Small intestine (tissue), 7 donors: ENCODE measurements around the gene ENPP7. TPM values are rescaled to one million over a fixed set of nuclear protein-coding genes. Genes with fewer than 3 reads are reported as not detected.
"Not testable (repeated sequence)": the region's sequence is repeated elsewhere in the genome, so short reads cannot be mapped to it uniquely, and the experiment has no call there.

Experiments used
- DNase-seq, 2 donors: peaks; one replicate each; pipeline versions ENCODE4 v3.0.0 to v3.0.0-alpha.2; 2013
- FAIRE-seq: peaks from 2 replicates; lab custom pipeline; 2012; peaks lifted over from hg19 to GRCh38; lab: Jason Lieb, UNC
- H3K27ac ChIP-seq, 3 donors: one replicate each; pipeline ENCODE4 v1.5.1; 2013; ENCODE audit warnings: low read length in 2 of 3, mild to moderate bottlenecking in 2 of 3, control low read depth in 1 of 3, inconsistent platforms in 1 of 3, low read depth in 1 of 3, moderate library complexity in 1 of 3
- H3K27me3 ChIP-seq, 3 donors: one replicate each; pipeline ENCODE4 v1.6.1; 2013; ENCODE audit warnings: low read length in 3 of 3, inconsistent platforms in 1 of 3; ENCODE audit not compliant: control insufficient read depth in 3 of 3, insufficient read depth in 3 of 3
- H3K36me3 ChIP-seq, 3 donors: one replicate each; pipeline ENCODE4 v1.6.1; 2013; ENCODE audit warnings: low read length in 3 of 3, inconsistent platforms in 1 of 3, low read depth in 1 of 3, mild to moderate bottlenecking in 1 of 3, moderate library complexity in 1 of 3; ENCODE audit not compliant: control insufficient read depth in 3 of 3, insufficient read depth in 2 of 3
- H3K4me1 ChIP-seq, 3 donors: one replicate each; pipeline ENCODE4 v1.6.1; 2013; ENCODE audit warnings: low read length in 2 of 3, inconsistent platforms in 1 of 3, low read depth in 1 of 3, mild to moderate bottlenecking in 1 of 3, moderate library complexity in 1 of 3; ENCODE audit not compliant: control insufficient read depth in 3 of 3, insufficient read depth in 2 of 3
- H3K4me3 ChIP-seq, 3 donors: one replicate each; pipeline ENCODE4 v1.5.1; 2013; ENCODE audit warnings: low read length in 3 of 3, control low read depth in 1 of 3, inconsistent platforms in 1 of 3, low read depth in 1 of 3, mild to moderate bottlenecking in 1 of 3, moderate library complexity in 1 of 3
- H3K9me3 ChIP-seq, 2 donors: one replicate each; pipeline ENCODE4 v1.6.1; 2013; ENCODE audit warnings: low read depth in 1 of 2, low read length in 1 of 2; ENCODE audit not compliant: control insufficient read depth in 2 of 2, insufficient read depth in 1 of 2
- WGBS, 3 donors: extraction: QIAGEN DNeasy Blood & Tissue Kit; methylation state at CpG; one replicate each; pipeline ENCODE4 v1.1.7; 2013; 5-methylcytosine and 5-hydroxymethylcytosine counted together
- polyA plus RNA-seq, 4 donors: library from polyadenylated mRNA; stranded (reverse) in 3 of 4; unstranded in 1 of 4; fragments of 200-250 nt in 3 of 4; fragments of 120-200 nt in 1 of 4; gene quantifications; one replicate each; pipeline versions ENCODE4 v1.2.1 to v1.2.3, GENCODE V29; 2013
- donor health status: healthy with polysubstance abuse.
- donor health status: control.
- donor health status: control.
- donor health status: Bipolar disorder and iron deficiency.
- donor health status: healthy.

ENPP7 gene
- polyA plus RNA-seq, 4 donors = 15.3 to 197 (median 116) TPM

- no peaks in the 10 kb centered on the region for H3K36me3 ChIP-seq
- DNase-seq (no peak), FAIRE-seq (no peak)
- H3K27ac ChIP-seq = no peak overlapping the region
- peaks cover 0 to 21% (median 0%) of the 10 kb centered on the region in 3 donors for H3K4me1 ChIP-seq
- 60 to 78% (median 65%) methylated on average over 13 of the region's 13 CpGs for WGBS, 3 donors
- peaks cover 0 to 42% (median 25%) of the 10 kb centered on the region in 3 donors for H3K27me3 ChIP-seq
- no peaks in the 10 kb centered on the region for H3K9me3 ChIP-seq
- no peak overlapping the region for H3K4me3 ChIP-seq
These were observed 20.2 kb downstream of the ENPP7 start for GRCh38 chr17:79750650-79751545.

DNA sequence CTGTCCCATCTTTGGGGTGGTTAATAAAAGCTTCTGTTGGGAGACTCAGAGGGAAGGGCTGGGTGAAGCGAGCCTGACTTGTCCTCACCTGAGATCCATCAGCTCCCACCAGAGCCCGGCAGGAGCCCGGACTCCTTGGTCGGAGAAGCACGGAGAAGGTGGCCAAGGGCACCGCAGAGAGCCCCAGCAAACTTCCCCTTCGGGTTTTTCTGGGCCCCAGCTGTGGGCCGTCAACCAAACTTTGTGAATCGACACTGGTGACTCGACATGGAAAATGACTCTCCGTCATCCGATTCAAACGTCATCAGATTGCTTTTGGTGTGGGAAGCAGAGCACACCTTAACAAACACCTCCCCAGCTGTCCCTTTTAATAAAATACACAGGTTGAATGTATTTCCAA is 21.4 kb downstream of the ENPP7 start:
- FAIRE-seq = no peak
- Histone ChIP-seq H3K27ac (no peak overlapping the region), H3K36me3 (no peaks in the 10 kb centered on the region)

GRCh38 chr17:79754370-79754769 is 23.6 kb downstream of the ENPP7 start:
- H3K9me3 ChIP-seq = no peaks in the 10 kb centered on the region
- H3K27me3 ChIP-seq = peaks cover 0 to 17% (median 8%) of the 10 kb centered on the region in 3 donors
- 56 to 72% (median 64%) methylated on average over 12 of the region's 12 CpGs for WGBS, 3 donors
- H3K4me1 ChIP-seq = no peaks in the 10 kb centered on the region
- FAIRE-seq (no peak), DNase-seq (no peak)
- H3K27ac ChIP-seq = no peak overlapping the region
- no peak overlapping the region for H3K4me3 ChIP-seq
- H3K36me3 ChIP-seq = no peaks in the 10 kb centered on the region

More for the DNA sequence above, 21.4 kb downstream of the ENPP7 start:
- DNase-seq = no peak
- Histone ChIP-seq H3K4me1 (peaks cover 0 to 10% (median 0%) of the 10 kb centered on the region in 3 donors), H3K9me3 (no peaks in the 10 kb centered on the region), H3K27me3 (peaks cover 0 to 32% (median 19%) of the 10 kb centered on the region in 3 donors), H3K4me3 (no peak overlapping the region)
- WGBS, 3 donors = 61 to 76% (median 61%) methylated on average over 13 of the region's 13 CpGs

GRCh38 chr17:79754903-79755302 is 24.2 kb downstream of the ENPP7 start:
- WGBS, 3 donors = 76 to 89% (median 89%) methylated on average over 9 of the region's 9 CpGs
- not testable (repeated sequence) for DNase-seq, FAIRE-seq

GRCh38 chr17:79755591-79755990 is 24.8 kb downstream of the ENPP7 start:
- WGBS, 3 donors = 32 to 84% (median 41%) methylated on average over 14 of the region's 14 CpGs
- peaks cover 3 to 9% (median 3%) of the 10 kb centered on the region in 3 donors for H3K27me3 ChIP-seq
- no peaks in the 10 kb centered on the region for H3K36me3 ChIP-seq
- FAIRE-seq (no peak), DNase-seq (no peak)
- H3K4me1 ChIP-seq = no peaks in the 10 kb centered on the region
- no peak overlapping the region for H3K27ac ChIP-seq
- no peaks in the 10 kb centered on the region for H3K9me3 ChIP-seq
- H3K4me3 ChIP-seq = no peak overlapping the region

More at GRCh38 chr17:79754903-79755302, 24.2 kb downstream of the ENPP7 start:
- not testable (repeated sequence) for H3K36me3 ChIP-seq, H3K4me3 ChIP-seq, H3K9me3 ChIP-seq, H3K4me1 ChIP-seq, H3K27ac ChIP-seq
- H3K27me3 ChIP-seq = peaks cover 0 to 12% (median 6%) of the 10 kb centered on the region in 3 donors

- WGBS, 3 donors = 89 to 94% (median 94%) methylated on average over 15 of the region's 15 CpGs
- DNase-seq (no peak), FAIRE-seq (no peak)
- Histone ChIP-seq H3K36me3 (no peaks in the 10 kb centered on the region), H3K27me3 (peaks cover 0 to 3% (median 0%) of the 10 kb centered on the region in 3 donors), H3K27ac (no peak overlapping the region), H3K4me1 (no peaks in the 10 kb centered on the region), H3K9me3 (no peaks in the 10 kb centered on the region), H3K4me3 (no peak overlapping the region)
These were observed 26.5 kb downstream of the ENPP7 start for GRCh38 chr17:79757140-79757745.

- DNase-seq = no peak
- H3K27ac ChIP-seq = no peak overlapping the region
- H3K9me3 ChIP-seq = no peaks in the 10 kb centered on the region
- no peak overlapping the region for H3K4me3 ChIP-seq
- H3K27me3 ChIP-seq = peaks cover 0 to 3% (median 0%) of the 10 kb centered on the region in 3 donors
- 84 to 93% (median 91%) methylated on average over 6 of the region's 6 CpGs for WGBS, 3 donors
- H3K36me3 ChIP-seq = no peaks in the 10 kb centered on the region
- FAIRE-seq = no peak
- H3K4me1 ChIP-seq = no peaks in the 10 kb centered on the region
These were observed 27.5 kb downstream of the ENPP7 start for GRCh38 chr17:79758271-79758670.

- Histone ChIP-seq H3K9me3 (no peaks in the 10 kb centered on the region), H3K4me1 (no peaks in the 10 kb centered on the region), H3K4me3 (no peak overlapping the region), H3K36me3 (no peaks in the 10 kb centered on the region), H3K27me3 (peaks cover 0 to 3% (median 0%) of the 10 kb centered on the region in 3 donors), H3K27ac (no peak overlapping the region)
- no peak for FAIRE-seq
- DNase-seq = peak in 1 of 2 donors; percentile 17
- WGBS, 3 donors = 75 to 81% (median 79%) methylated on average over 21 of the region's 21 CpGs
These were observed 29.6 kb downstream of the ENPP7 start for GRCh38 chr17:79760197-79760906.
